ENCODE measurements around the gene SENP3.

DNA sequence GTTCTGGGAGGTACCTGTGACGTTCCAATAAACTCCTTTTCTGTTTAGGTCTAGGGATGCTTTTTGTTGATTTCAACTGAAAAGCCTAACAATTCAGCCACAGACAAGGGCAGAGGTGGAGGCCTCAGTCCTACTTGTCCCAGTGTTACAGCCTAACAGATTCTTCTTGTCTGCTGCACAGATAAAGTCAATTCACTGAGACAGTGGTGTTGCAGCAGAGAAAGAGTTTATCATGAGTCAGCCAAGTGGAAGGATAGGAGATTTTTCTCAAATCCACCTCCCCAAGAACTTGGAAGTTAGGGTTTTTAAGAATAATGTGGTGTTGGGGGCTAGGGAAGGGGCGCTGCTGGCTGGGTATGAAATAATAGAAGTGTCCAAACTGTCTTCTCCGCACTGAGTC, 23.7 kb upstream of the SENP3 start:
- TF ChIP-seq, protein P1, sequence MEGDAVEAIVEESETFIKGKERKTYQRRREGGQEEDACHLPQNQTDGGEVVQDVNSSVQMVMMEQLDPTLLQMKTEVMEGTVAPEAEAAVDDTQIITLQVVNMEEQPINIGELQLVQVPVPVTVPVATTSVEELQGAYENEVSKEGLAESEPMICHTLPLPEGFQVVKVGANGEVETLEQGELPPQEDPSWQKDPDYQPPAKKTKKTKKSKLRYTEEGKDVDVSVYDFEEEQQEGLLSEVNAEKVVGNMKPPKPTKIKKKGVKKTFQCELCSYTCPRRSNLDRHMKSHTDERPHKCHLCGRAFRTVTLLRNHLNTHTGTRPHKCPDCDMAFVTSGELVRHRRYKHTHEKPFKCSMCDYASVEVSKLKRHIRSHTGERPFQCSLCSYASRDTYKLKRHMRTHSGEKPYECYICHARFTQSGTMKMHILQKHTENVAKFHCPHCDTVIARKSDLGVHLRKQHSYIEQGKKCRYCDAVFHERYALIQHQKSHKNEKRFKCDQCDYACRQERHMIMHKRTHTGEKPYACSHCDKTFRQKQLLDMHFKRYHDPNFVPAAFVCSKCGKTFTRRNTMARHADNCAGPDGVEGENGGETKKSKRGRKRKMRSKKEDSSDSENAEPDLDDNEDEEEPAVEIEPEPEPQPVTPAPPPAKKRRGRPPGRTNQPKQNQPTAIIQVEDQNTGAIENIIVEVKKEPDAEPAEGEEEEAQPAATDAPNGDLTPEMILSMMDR (IDR thresholded peaks at IDR 0.05) = no peak
- no peak for TF ChIP-seq POLR2A (IDR thresholded peaks at IDR 0.05)

Measured in Peyer's patch (tissue), 4 donors.